Measurements from ENCODE around the gene OAS1. TPM values are rescaled to one million over a fixed set of nuclear protein-coding genes. Genes with fewer than 3 reads are reported as not detected.

Gene OAS1
- total RNA-seq, 1 donor from 2014 or later = 132 TPM

DNA sequence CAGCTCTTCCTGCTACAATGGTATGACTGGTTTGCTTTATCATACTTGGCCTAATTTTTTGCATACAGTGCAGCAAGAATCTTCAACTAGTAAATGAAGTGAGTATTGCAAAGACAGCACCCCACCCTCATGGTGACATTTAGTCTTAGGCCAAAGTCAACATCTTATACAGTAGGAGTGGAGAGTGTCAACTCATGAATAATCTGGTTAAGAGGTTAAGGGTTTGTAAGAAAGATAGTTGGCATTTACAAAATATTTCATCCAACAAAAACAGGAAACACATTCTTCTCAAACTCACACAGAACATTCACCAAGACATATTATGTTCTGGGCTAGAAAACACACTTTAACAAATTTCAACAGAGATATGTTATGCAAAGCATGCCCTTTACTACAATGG is 2.2 kb upstream of the OAS1 start:
- Histone ChIP-seq H3K9ac (ENCODE audit: low read length) (no peak overlapping the region), H3K9me3 (ENCODE audit: insufficient read depth, low read depth, low read length) (no peaks in the 10 kb centered on the region), H3K27me3 (ENCODE audit: insufficient read depth, low read length) (peaks cover 10% of the 10 kb centered on the region), H4K20me1 (ENCODE audit: insufficient read depth, low read length) (no peaks in the 10 kb centered on the region), H3K79me2 (ENCODE audit: insufficient read depth, low read length) (no peaks in the 10 kb centered on the region), H3K4me2 (ENCODE audit: low read length) (no peak overlapping the region), H3K4me3 (ENCODE audit: insufficient read depth, low read depth, low read length) (no peak overlapping the region), H3K36me3 (ENCODE audit: insufficient read depth, low read length) (no peaks in the 10 kb centered on the region), H2AFZ (ENCODE audit: low read depth, low read length) (no peak overlapping the region), H3K27ac (ENCODE audit: low read depth, low read length) (no peak overlapping the region), H3K4me1 (ENCODE audit: insufficient read depth, low read length) (no peaks in the 10 kb centered on the region)
- Mint-ChIP-seq H3K4me1 (ENCODE audit: low read depth, unreplicated experiment) (peaks cover 10% of the 10 kb centered on the region), H3K27ac (ENCODE audit: unreplicated experiment) (no peak overlapping the region), H3K27me3 (ENCODE audit: low read depth, unreplicated experiment) (peaks cover 2% of the 10 kb centered on the region), H3K36me3 (ENCODE audit: low read depth, unreplicated experiment) (peaks cover 13% of the 10 kb centered on the region), H3K4me3 (ENCODE audit: unreplicated experiment) (no peak overlapping the region), H3K9me3 (ENCODE audit: unreplicated experiment) (peaks cover 7% of the 10 kb centered on the region)
- FAIRE-seq (no peak), DNase-seq (ENCODE audit: low read depth) (peak; percentile 49)
- TF ChIP-seq CTCF (IDR thresholded peaks at IDR 0.05; ENCODE audit: insufficient read depth, low read depth, low read length) (no peak), EZH2 (IDR thresholded peaks at IDR 0.05; ENCODE audit: insufficient read depth, low read length) (no peak)

GRCh38 chr12:112905451-112906089 is 1.2 kb upstream of the OAS1 start:
- H3K36me3 Mint-ChIP-seq (ENCODE audit: low read depth, unreplicated experiment) = peaks cover 21% of the 10 kb centered on the region
- Histone ChIP-seq H3K27me3 (ENCODE audit: insufficient read depth, low read length) (peaks cover 10% of the 10 kb centered on the region), H3K9me3 (ENCODE audit: insufficient read depth, low read depth, low read length) (no peaks in the 10 kb centered on the region), H3K79me2 (ENCODE audit: insufficient read depth, low read length) (no peaks in the 10 kb centered on the region), H3K27ac (ENCODE audit: low read depth, low read length) (no peak overlapping the region), H2AFZ (ENCODE audit: low read depth, low read length) (no peak overlapping the region), H3K9ac (ENCODE audit: low read length) (no peak overlapping the region), H3K4me3 (ENCODE audit: insufficient read depth, low read depth, low read length) (no peak overlapping the region), H3K4me2 (ENCODE audit: low read length) (no peak overlapping the region), H3K4me1 (ENCODE audit: insufficient read depth, low read length) (no peaks in the 10 kb centered on the region), H3K36me3 (ENCODE audit: insufficient read depth, low read length) (no peaks in the 10 kb centered on the region), H4K20me1 (ENCODE audit: insufficient read depth, low read length) (no peaks in the 10 kb centered on the region)
- H3K4me3 Mint-ChIP-seq (ENCODE audit: unreplicated experiment) = no peak overlapping the region
- no peak for TF ChIP-seq CTCF (IDR thresholded peaks at IDR 0.05; ENCODE audit: insufficient read depth, low read depth, low read length)
- TF ChIP-seq EZH2 (IDR thresholded peaks at IDR 0.05; ENCODE audit: insufficient read depth, low read length) = no peak
- H3K4me1 Mint-ChIP-seq (ENCODE audit: low read depth, unreplicated experiment) = peaks cover 10% of the 10 kb centered on the region
- no peak for DNase-seq (ENCODE audit: low read depth)
- H3K27me3 Mint-ChIP-seq (ENCODE audit: low read depth, unreplicated experiment) = peaks cover 2% of the 10 kb centered on the region
- peaks cover 10% of the 10 kb centered on the region for H3K9me3 Mint-ChIP-seq (ENCODE audit: unreplicated experiment)
- H3K27ac Mint-ChIP-seq (ENCODE audit: unreplicated experiment) = no peak overlapping the region
- no peak for FAIRE-seq

DNA sequence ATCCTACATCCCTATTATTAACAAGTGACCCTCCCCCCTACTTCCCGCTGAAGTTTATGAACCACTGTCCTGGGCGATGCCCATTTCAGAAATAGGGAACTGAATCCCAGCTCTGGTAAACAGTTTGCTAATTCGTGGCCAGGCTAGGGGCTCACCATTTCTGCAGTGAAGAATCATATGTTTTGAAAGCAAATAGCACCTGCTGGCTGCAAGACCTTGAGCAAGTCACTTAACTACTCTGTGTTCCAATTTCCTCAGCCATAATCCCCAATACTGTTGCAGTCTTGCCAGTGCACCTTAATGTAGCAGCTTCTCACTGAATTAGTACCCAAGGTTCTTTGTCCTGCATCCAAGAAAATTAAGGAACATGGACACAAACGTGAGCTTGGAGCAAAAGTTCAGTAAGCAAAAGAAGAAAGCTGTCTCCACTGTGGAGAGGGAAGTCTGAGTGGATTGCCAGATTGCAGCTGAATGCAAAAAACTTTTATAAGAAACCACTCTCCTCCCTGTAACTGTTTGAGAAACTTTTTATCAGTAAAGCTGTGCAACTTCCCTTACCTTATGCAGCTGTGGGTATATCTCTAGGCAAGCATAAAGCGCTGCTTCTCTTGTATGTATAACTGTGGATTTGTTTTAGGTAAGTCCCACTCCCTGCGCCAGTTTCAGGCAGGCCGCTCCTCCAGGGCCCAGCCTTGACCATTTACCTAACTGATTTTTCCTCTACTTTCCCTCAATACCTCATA is 824 bp downstream of the OAS1 start:
- H3K4me3 Mint-ChIP-seq (ENCODE audit: unreplicated experiment) = peak overlapping the region; percentile 99
- peaks cover 10% of the 10 kb centered on the region for H3K27me3 ChIP-seq (ENCODE audit: insufficient read depth, low read length)
- H3K27me3 Mint-ChIP-seq (ENCODE audit: low read depth, unreplicated experiment) = peaks cover 2% of the 10 kb centered on the region
- FAIRE-seq (no peak), DNase-seq (ENCODE audit: low read depth) (no peak)
- peaks cover 23% of the 10 kb centered on the region for H3K9me3 Mint-ChIP-seq (ENCODE audit: unreplicated experiment)
- H3K9ac ChIP-seq (ENCODE audit: low read length) = no peak overlapping the region
- H4K20me1 ChIP-seq (ENCODE audit: insufficient read depth, low read length) = no peaks in the 10 kb centered on the region
- H3K9me3 ChIP-seq (ENCODE audit: insufficient read depth, low read depth, low read length) = no peaks in the 10 kb centered on the region
- no peaks in the 10 kb centered on the region for H3K36me3 ChIP-seq (ENCODE audit: insufficient read depth, low read length)
- no peaks in the 10 kb centered on the region for H3K79me2 ChIP-seq (ENCODE audit: insufficient read depth, low read length)
- H3K36me3 Mint-ChIP-seq (ENCODE audit: low read depth, unreplicated experiment) = peaks cover 40% of the 10 kb centered on the region
- H3K4me1 ChIP-seq (ENCODE audit: insufficient read depth, low read length) = no peaks in the 10 kb centered on the region
- peak overlapping the region; percentile 94 for H3K27ac Mint-ChIP-seq (ENCODE audit: unreplicated experiment)
- no peak overlapping the region for H3K27ac ChIP-seq (ENCODE audit: low read depth, low read length)
- no peak overlapping the region for H3K4me2 ChIP-seq (ENCODE audit: low read length)
- TF ChIP-seq EZH2 (IDR thresholded peaks at IDR 0.05; ENCODE audit: insufficient read depth, low read length) = no peak
- H3K4me1 Mint-ChIP-seq (ENCODE audit: low read depth, unreplicated experiment) = peaks cover 12% of the 10 kb centered on the region
- no peak overlapping the region for H3K4me3 ChIP-seq (ENCODE audit: insufficient read depth, low read depth, low read length)
- no peak overlapping the region for H2AFZ ChIP-seq (ENCODE audit: low read depth, low read length)
